Tibial artery (tissue), 4 donors: ENCODE results near the gene IKZF3.
A peak's percentile ranks its signal among the peaks of the same experiment; 100 is the strongest.
"Not testable (repeated sequence)": the region's sequence is repeated elsewhere in the genome, so short reads cannot be mapped to it uniquely, and the experiment has no call there.

Source experiments
- DNase-seq, 2 donors: peaks; one replicate each; pipeline ENCODE4 v3.0.0-alpha.2; 2019
- H3K27ac ChIP-seq, 2 donors: fragments of 200-600 bp; sonication (generic) in 1 of 2; 1 replicate in 1 of 2; 2 replicates in 1 of 2; pipeline ENCODE4 v1.5.1; 2018 to 2019; ENCODE audit warnings: mild to moderate bottlenecking in 1 of 2
- H3K27me3 ChIP-seq, 2 donors: fragments of 200-600 bp; sonication (generic) in 1 of 2; one replicate each; pipeline versions ENCODE4 v1.5.1 to v1.6.0; 2016 to 2019
- H3K36me3 ChIP-seq, 3 donors: fragments of 200-600 bp; sonication (generic) in 2 of 3; one replicate each; pipeline ENCODE4 v1.5.1; 2016 to 2019; ENCODE audit warnings: mild to moderate bottlenecking in 2 of 3
- H3K4me1 ChIP-seq, 4 donors: fragments of 200-600 bp; sonication (generic) in 2 of 4; 1 replicate in 3 of 4; 2 replicates in 1 of 4; pipeline ENCODE4 v1.5.1; 2016 to 2019
- H3K4me3 ChIP-seq, 2 donors: fragments of 200-600 bp; sonication (generic) in 1 of 2; 1 replicate in 1 of 2; 2 replicates in 1 of 2; pipeline ENCODE4 v1.5.1; 2018 to 2019; ENCODE audit warnings: mild to moderate bottlenecking in 2 of 2
- H3K9me3 ChIP-seq, 3 donors: fragments of 200-600 bp; sonication (generic) in 1 of 3; one replicate each; pipeline ENCODE4 v1.5.1; 2016 to 2019
- intact Hi-C: fragments of 100-400 bp; cut with DNase I; formaldehyde crosslinking; loops from one replicate; pipeline ENCODE4 v1.15.0; 2023; ENCODE audit warnings: low total_unique reads
- TF ChIP-seq, protein P1 (sequence below), 2 experiments: fragments of 200-600 bp in 1 of 2; fragments of 450-650 bp in 1 of 2; IDR thresholded peaks; one replicate each; pipeline ENCODE4 v1.5.1; 2017 to 2019; ENCODE audit warnings: antibody characterized with exemption in 2 of 2, mild to moderate bottlenecking in 1 of 2, moderate library complexity in 1 of 2

Gene IKZF3

GRCh38 chr17:39729280-39729851, 134.7 kb downstream of the IKZF3 start:
- TF ChIP-seq, protein P1, sequence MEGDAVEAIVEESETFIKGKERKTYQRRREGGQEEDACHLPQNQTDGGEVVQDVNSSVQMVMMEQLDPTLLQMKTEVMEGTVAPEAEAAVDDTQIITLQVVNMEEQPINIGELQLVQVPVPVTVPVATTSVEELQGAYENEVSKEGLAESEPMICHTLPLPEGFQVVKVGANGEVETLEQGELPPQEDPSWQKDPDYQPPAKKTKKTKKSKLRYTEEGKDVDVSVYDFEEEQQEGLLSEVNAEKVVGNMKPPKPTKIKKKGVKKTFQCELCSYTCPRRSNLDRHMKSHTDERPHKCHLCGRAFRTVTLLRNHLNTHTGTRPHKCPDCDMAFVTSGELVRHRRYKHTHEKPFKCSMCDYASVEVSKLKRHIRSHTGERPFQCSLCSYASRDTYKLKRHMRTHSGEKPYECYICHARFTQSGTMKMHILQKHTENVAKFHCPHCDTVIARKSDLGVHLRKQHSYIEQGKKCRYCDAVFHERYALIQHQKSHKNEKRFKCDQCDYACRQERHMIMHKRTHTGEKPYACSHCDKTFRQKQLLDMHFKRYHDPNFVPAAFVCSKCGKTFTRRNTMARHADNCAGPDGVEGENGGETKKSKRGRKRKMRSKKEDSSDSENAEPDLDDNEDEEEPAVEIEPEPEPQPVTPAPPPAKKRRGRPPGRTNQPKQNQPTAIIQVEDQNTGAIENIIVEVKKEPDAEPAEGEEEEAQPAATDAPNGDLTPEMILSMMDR (IDR thresholded peaks at IDR 0.05): no peak
- intact Hi-C loops: no loop called here
- Histone ChIP-seq H3K9me3 (no peaks in the 10 kb centered on the region), H3K27me3 (no peaks in the 10 kb centered on the region), H3K36me3 (peaks cover 23 to 49% (median 41%) of the 10 kb centered on the region in 3 donors), H3K27ac (peak overlapping the region; percentile 85 to 91), H3K4me3 (peak overlapping the region; percentile 73 to 82), H3K4me1 (peaks cover 0 to 15% (median 10%) of the 10 kb centered on the region in 4 donors)
- no peak for DNase-seq

GRCh38 chr17:39727556-39727955, 136.6 kb downstream of the IKZF3 start:
- no peak for DNase-seq
- TF ChIP-seq, protein P1 (IDR thresholded peaks at IDR 0.05): no peak
- Histone ChIP-seq H3K9me3 (no peaks in the 10 kb centered on the region), H3K27ac (no peak overlapping the region), H3K27me3 (no peaks in the 10 kb centered on the region), H3K4me1 (peaks cover 0 to 15% (median 10%) of the 10 kb centered on the region in 4 donors), H3K36me3 (peaks cover 35 to 67% (median 53%) of the 10 kb centered on the region in 3 donors), H3K4me3 (no peak overlapping the region)
- intact Hi-C loops: no loop called here

DNA sequence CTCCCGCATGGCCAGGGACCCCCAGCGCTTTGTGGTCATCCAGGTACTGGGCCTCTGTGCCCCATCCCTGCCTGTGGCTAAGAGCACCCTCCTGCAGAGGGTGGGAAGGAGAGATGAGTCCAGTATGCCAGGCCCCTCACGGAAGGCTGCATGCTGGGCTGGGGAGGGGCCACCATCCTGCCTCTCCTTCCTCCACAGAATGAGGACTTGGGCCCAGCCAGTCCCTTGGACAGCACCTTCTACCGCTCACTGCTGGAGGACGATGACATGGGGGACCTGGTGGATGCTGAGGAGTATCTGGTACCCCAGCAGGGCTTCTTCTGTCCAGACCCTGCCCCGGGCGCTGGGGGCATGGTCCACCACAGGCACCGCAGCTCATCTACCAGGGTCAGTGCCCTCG, 137.5 kb downstream of the IKZF3 start:
- Histone ChIP-seq H3K36me3 (peaks cover 44 to 77% (median 60%) of the 10 kb centered on the region in 3 donors), H3K4me3 (no peak overlapping the region), H3K27me3 (no peaks in the 10 kb centered on the region), H3K4me1 (peaks cover 0 to 15% (median 10%) of the 10 kb centered on the region in 4 donors), H3K27ac (no peak overlapping the region), H3K9me3 (no peaks in the 10 kb centered on the region)
- DNase-seq: no peak
- intact Hi-C loops: no loop called here
- TF ChIP-seq, protein P1 (IDR thresholded peaks at IDR 0.05): no peak

- H3K27me3 ChIP-seq, DNase-seq, H3K4me3 ChIP-seq, intact Hi-C loops, H3K9me3 ChIP-seq, H3K27ac ChIP-seq: not testable (repeated sequence)
- Histone ChIP-seq H3K36me3 (peaks cover 46 to 81% (median 60%) of the 10 kb centered on the region in 3 donors), H3K4me1 (peaks cover 0 to 15% (median 10%) of the 10 kb centered on the region in 4 donors)
Measured at GRCh38 chr17:39725923-39726322, 138.2 kb downstream of the IKZF3 start.

- TF ChIP-seq, protein P1 (IDR thresholded peaks at IDR 0.05): no peak
- no peak for DNase-seq
- peaks cover 51 to 93% (median 61%) of the 10 kb centered on the region in 3 donors for H3K36me3 ChIP-seq
Measured at GRCh38 chr17:39724731-39725130, 139.4 kb downstream of the IKZF3 start.

DNA sequence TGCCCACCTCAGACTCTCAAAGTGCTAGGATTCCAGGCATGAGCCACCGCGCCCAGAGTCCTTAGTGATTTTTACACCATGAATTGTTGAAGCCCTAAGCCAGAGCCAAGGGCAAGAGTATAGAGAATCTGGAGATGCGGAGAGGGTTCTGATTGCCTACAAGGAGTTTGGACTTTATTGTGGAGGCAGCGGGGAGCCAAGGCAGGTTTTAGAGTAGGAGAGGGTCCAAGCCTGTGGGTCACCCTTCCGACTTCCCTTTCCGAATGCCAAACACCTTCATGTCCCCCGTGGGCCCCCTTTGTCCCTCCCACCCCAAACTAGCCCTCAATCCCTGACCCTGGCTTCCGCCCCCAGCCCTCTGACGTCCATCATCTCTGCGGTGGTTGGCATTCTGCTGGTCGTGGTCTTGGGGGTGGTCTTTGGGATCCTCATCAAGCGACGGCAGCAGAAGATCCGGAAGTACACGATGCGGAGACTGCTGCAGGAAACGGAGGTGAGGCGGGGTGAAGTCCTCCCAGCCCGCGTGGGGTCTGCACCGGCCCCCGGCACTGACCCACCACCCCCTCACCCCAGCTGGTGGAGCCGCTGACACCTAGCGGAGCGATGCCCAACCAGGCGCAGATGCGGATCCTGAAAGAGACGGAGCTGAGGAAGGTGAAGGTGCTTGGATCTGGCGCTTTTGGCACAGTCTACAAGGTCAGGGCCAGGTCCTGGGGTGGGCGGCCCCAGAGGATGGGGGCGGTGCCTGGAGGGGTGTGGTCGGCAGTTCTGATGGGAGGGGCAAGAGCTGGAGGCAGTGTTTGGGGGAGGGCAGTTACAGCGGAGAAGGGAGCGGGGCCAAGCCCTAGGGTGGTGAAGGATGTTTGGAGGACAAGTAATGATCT, 140.9 kb downstream of the IKZF3 start:
- H3K36me3 ChIP-seq: peaks cover 59 to 97% (median 69%) of the 10 kb centered on the region in 3 donors
- H3K27ac ChIP-seq: no peak overlapping the region
- H3K9me3 ChIP-seq: no peaks in the 10 kb centered on the region
- H3K4me3 ChIP-seq: no peak overlapping the region
- no peaks in the 10 kb centered on the region for H3K4me1 ChIP-seq
- no peaks in the 10 kb centered on the region for H3K27me3 ChIP-seq
- TF ChIP-seq, protein P1 (IDR thresholded peaks at IDR 0.05): no peak
- intact Hi-C loops: no loop called here
- DNase-seq: no peak

More at GRCh38 chr17:39724731-39725130, 139.4 kb downstream of the IKZF3 start:
- H3K4me3 ChIP-seq: no peak overlapping the region
- intact Hi-C loops: no loop called here
- no peaks in the 10 kb centered on the region for H3K27me3 ChIP-seq
- H3K4me1 ChIP-seq: peaks cover 0 to 12% (median 7%) of the 10 kb centered on the region in 4 donors
- no peak overlapping the region for H3K27ac ChIP-seq
- H3K9me3 ChIP-seq: no peaks in the 10 kb centered on the region
